GM18499 (cell line): Measurements from ENCODE around the gene PDE11A.

Experiments
- ATAC-seq: cut with Tn5 transposase; IDR thresholded peaks from one replicate; pipeline ENCODE4 v1.9.1; 2021; ENCODE audit warnings: moderate number of reproducible peaks; ENCODE audit not compliant: insufficient read depth, unreplicated experiment

The PDE11A gene

DNA sequence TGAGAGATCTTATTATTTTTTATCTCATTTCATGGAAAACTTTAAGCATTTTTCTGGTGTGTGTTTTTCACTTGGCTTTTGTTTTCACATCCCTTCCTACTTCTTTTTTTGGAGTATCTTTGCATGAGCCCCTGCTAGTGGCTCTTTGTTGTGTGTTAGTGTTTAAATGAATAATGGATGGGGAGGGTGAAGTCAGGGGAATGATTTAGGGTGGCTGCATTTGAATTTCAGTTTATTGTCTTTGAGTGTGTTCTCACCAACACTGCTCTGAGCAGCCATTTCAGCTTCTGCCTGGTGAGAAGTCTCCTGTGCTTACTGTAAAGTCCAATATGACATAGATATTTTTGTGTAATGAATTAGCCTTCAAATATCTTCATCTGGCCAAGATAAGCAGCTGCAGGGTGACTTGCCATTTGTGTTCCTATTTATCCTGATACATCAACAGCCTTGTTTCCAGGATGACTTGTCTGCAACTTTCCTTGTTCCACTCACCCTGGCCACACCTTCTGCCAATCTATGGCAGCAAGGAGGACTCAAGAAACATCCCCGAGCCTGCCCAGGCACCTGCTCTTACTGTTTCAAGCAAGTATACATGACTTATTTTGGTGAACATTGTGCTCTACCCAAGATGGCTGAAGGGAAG, 182.6 kb downstream of the PDE11A start:
- ATAC-seq = no peak

DNA sequence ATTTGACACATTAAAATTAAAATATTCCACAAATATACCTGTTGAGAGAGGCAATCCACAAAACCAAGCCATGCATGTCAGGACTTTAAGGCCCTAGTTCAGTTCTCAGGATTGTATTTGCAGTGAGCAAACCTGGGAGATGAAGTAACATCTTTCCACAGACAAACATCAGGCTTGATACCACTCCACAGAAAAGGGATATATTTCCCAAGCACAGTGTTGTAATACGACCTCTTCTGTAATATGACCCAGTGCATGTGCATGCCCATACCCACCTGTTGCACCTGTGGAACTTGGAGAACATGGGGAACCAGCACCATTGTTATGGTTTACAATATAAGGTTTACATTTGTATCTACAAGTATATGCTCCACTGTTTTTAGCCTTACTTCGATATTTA, 184.0 kb downstream of the PDE11A start:
- ATAC-seq = no peak

GRCh38 chr2:177887722-177888121, 184.9 kb downstream of the PDE11A start:
- ATAC-seq = no peak

GRCh38 chr2:177886824-177887223, 185.8 kb downstream of the PDE11A start:
- ATAC-seq = no peak

GRCh38 chr2:177885828-177886466, 186.6 kb downstream of the PDE11A start:
- no peak for ATAC-seq

DNA sequence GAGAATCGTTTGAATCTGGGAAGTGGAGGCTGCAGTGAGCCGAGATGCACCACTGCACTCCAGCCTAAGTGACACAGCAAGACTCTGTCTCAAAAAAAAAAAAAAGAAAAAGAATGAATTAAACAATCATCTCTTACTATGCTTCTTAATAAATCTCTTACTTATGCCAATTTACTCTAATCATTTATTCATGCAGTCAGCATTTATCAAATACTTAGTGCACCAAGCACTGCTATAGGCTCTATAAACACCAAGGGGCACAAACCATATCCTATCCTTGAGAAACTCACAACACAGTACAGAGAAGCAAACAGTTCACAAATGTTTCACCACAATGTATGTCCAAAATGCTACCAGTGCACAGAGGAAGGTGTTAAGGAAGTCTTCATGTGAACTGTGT, 189.4 kb downstream of the PDE11A start:
- ATAC-seq = no peak

DNA sequence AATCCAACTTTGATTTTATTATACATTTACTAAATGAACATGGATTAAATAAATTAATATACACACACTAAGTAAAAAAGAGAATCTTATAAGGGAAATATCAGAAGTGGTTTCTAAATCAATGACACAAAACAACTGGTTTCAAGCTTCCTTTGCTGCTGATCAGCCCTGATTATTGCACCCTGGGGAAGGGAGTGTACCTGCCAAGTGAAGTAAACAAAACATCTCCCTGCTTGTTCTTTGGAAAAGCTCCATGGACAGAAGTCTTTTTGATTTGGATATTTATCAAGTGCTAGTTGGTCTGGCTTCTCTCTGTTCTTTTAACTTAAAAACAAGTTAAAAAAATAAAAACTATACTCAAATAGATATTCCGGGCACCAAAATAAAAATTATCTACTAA, 190.1 kb downstream of the PDE11A start:
- ATAC-seq = no peak

- no peak for ATAC-seq
These were observed 190.7 kb downstream of the PDE11A start for GRCh38 chr2:177881921-177882320.

- ATAC-seq = no peak
These were observed 191.4 kb downstream of the PDE11A start for GRCh38 chr2:177881008-177881747.

- ATAC-seq = no peak
These were observed 192.3 kb downstream of the PDE11A start for GRCh38 chr2:177880285-177880684.

DNA sequence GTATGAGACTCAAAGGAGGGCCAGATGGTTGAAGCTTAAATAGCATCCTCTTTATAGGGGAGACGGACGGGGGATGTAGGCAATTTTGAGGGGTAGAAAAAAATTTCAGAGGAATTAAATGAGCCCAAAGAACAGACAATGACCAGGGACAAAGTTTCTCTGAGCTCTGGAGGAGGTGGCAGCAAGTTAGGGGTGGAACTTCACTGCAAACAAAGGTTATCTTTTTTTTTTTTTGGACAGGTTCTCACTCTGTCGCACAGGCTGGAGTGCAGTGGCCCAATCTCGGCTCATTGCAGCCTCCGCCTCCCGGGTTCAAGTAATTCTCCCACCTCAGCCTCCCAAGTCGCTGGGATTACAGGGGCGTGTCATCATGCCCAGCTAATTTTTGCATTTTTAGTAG, 195.6 kb downstream of the PDE11A start:
- ATAC-seq = no peak

GRCh38 chr2:177874686-177875085, 197.9 kb downstream of the PDE11A start:
- no peak for ATAC-seq

- no peak for ATAC-seq
These were observed 198.7 kb downstream of the PDE11A start for GRCh38 chr2:177873915-177874314.

DNA sequence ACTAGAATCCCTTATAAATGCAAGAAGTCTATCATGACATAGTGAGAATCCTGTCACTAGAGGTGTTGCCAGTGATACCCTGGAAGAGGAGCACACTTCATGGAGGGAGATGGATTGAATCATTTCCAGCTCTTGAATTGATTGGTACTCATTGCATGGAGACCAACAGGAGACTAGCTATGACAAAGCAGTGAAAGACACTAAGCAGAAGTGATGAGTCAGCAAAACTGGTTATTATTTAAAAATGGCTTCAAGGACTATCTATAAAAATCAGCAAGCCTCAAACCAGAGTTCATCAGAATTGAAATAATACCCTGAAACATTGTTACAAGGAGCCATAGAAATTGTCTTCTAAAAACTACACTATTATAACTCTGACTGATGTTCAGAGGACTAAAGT, 200.3 kb downstream of the PDE11A start:
- no peak for ATAC-seq

- ATAC-seq = no peak
These were observed 202.7 kb downstream of the PDE11A start for GRCh38 chr2:177869912-177870311.

DNA sequence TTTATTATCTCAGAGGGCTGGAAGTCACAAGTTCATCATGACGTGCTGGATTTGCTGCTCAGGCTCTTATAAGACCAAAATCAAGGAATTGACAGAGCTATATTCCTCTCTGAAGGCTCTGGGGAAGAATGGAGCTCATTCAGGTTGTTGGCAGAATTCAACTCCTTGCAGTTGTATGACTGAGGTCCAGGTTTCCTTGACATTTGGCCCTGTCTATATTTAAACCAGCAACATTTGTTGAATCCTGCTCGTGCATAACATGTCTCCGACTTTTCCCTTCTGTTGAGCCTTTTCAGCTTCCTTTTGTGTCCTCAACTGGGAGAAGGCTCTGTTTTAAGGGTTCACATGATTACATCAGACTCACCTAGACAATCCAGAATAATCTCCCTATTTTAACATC, 203.4 kb downstream of the PDE11A start:
- ATAC-seq = no peak

- ATAC-seq = no peak
These were observed 203.8 kb downstream of the PDE11A start for GRCh38 chr2:177868806-177869205.

- ATAC-seq = no peak
These were observed 215.0 kb downstream of the PDE11A start for GRCh38 chr2:177857538-177857937.

GRCh38 chr2:177852389-177852788, 220.2 kb downstream of the PDE11A start:
- ATAC-seq = no peak

GRCh38 chr2:177843188-177843587, 229.4 kb downstream of the PDE11A start:
- ATAC-seq = no peak

DNA sequence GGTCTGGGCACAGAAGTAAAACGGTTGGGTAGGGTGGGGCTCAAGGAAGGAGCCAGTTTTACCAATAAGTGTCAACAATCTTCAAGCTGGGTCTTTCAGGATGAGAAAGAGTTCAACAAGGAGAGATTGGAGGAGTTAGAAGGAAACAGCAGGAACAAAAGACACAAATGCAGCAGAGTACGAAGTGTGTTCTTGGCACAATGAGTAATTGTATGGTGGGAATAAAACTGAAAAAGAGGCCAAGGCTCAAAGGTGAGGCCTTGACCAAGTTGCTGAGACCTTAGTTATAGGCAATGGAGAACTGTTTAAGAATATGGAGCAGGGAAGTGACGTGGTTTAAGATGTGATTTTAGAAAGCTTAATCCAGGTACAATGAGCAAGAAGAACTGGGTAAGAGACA, 230.3 kb downstream of the PDE11A start:
- no peak for ATAC-seq
